Peyer's patch (tissue), 4 donors: Measurements from ENCODE around the gene TMEM135.

Source experiments
- POLR2A ChIP-seq, 2 donors: fragments of 450-650 bp; IDR thresholded peaks; one replicate each; pipeline ENCODE4 v1.5.1; 2017; ENCODE audit warnings: antibody characterized with exemption in 2 of 2, mild to moderate bottlenecking in 2 of 2, moderate library complexity in 2 of 2
- TF ChIP-seq, protein P1 (sequence below), 6 experiments: fragments of 450-650 bp in 4 of 6; fragments of 200-600 bp in 2 of 6; sonication (generic) in 1 of 6; IDR thresholded peaks; one replicate each; pipeline ENCODE4 v1.5.1; 2017 to 2019; ENCODE audit warnings: antibody characterized with exemption in 6 of 6, mild to moderate bottlenecking in 3 of 6, moderate library complexity in 1 of 6

DNA sequence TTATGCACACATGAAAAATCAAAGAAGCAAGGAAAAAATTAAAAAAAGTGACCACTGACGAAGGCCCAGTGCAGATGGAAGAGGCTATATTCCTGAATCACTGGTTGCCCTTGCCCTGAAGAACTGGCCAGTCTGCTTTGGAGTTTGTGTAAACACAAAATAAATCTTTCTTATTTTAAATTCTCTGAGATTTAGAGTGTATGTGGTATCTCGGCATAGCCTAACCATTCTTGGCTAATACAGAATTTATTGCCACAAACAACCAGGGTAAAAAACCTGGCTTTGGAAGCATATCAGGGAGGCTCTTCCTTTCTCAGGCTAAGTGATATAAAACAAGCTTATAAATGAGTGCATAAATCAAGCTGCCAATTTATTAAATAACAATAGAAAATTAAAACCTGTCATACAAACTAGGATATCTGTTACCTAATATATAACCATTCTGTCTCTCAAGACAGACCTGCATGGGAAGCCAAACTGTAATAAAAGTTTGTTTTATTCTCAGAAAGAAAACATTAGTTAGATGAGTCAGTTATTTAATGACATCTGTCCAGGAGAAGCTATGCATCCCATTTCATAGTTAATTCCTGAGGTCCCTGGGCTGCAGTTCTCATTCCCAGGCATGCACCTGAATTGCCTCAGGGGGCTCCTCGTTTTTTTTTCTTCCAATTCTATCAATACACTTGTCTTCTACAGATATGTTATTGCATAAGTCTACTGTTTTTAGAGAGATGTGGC lies 6.1 kb upstream of the TMEM135 start:
- TF ChIP-seq, protein P1, sequence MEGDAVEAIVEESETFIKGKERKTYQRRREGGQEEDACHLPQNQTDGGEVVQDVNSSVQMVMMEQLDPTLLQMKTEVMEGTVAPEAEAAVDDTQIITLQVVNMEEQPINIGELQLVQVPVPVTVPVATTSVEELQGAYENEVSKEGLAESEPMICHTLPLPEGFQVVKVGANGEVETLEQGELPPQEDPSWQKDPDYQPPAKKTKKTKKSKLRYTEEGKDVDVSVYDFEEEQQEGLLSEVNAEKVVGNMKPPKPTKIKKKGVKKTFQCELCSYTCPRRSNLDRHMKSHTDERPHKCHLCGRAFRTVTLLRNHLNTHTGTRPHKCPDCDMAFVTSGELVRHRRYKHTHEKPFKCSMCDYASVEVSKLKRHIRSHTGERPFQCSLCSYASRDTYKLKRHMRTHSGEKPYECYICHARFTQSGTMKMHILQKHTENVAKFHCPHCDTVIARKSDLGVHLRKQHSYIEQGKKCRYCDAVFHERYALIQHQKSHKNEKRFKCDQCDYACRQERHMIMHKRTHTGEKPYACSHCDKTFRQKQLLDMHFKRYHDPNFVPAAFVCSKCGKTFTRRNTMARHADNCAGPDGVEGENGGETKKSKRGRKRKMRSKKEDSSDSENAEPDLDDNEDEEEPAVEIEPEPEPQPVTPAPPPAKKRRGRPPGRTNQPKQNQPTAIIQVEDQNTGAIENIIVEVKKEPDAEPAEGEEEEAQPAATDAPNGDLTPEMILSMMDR (IDR thresholded peaks at IDR 0.05): no peak
- no peak for TF ChIP-seq POLR2A (IDR thresholded peaks at IDR 0.05)
